NCI-H82 (cell line): ENCODE results near the gene PLD1.
A peak's percentile ranks its signal among the peaks of the same experiment; 100 is the strongest.
"Not testable (repeated sequence)": the region's sequence is repeated elsewhere in the genome, so short reads cannot be mapped to it uniquely, and the experiment has no call there.

ENCODE experiments used
- DNase-seq: peaks from one replicate; lab custom pipeline; 2025; lab: John Stamatoyannopoulos, UW

Gene PLD1

GRCh38 chr3:171663805-171664204 lies 146.5 kb downstream of the PLD1 start:
- DNase-seq: no peak

- no peak for DNase-seq
Measured at GRCh38 chr3:171661484-171661883, 148.8 kb downstream of the PLD1 start.

- no peak for DNase-seq
Measured at GRCh38 chr3:171660188-171660587, 150.1 kb downstream of the PLD1 start.

GRCh38 chr3:171658841-171659240 lies 151.4 kb downstream of the PLD1 start:
- DNase-seq: no peak

GRCh38 chr3:171654809-171655208 lies 155.5 kb downstream of the PLD1 start:
- DNase-seq: no peak

GRCh38 chr3:171654326-171654725 lies 156.0 kb downstream of the PLD1 start:
- DNase-seq: no peak

- DNase-seq: no peak
Measured at GRCh38 chr3:171653701-171654100, 156.6 kb downstream of the PLD1 start.

GRCh38 chr3:171652932-171653331 lies 157.4 kb downstream of the PLD1 start:
- DNase-seq: no peak

GRCh38 chr3:171649911-171650592 lies 160.2 kb downstream of the PLD1 start:
- DNase-seq: no peak

- no peak for DNase-seq
Measured at GRCh38 chr3:171649267-171649666, 161.0 kb downstream of the PLD1 start.

- no peak for DNase-seq
Measured at GRCh38 chr3:171648069-171648468, 162.2 kb downstream of the PLD1 start.

GRCh38 chr3:171646357-171647133 lies 163.7 kb downstream of the PLD1 start:
- peak; percentile 57 for DNase-seq

GRCh38 chr3:171644681-171645080 lies 165.6 kb downstream of the PLD1 start:
- no peak for DNase-seq

- peak; percentile 72 for DNase-seq
Measured at GRCh38 chr3:171643681-171644080, 166.6 kb downstream of the PLD1 start.

GRCh38 chr3:171643033-171643432 lies 167.2 kb downstream of the PLD1 start:
- DNase-seq: no peak

GRCh38 chr3:171640520-171641412 lies 169.5 kb downstream of the PLD1 start:
- DNase-seq: peak; percentile 82

GRCh38 chr3:171636666-171637065 lies 173.6 kb downstream of the PLD1 start:
- no peak for DNase-seq

GRCh38 chr3:171632766-171633165 lies 177.5 kb downstream of the PLD1 start:
- no peak for DNase-seq

- DNase-seq: not testable (repeated sequence)
Measured at GRCh38 chr3:171626799-171627198, 183.5 kb downstream of the PLD1 start.

- no peak for DNase-seq
Measured at GRCh38 chr3:171622126-171622525, 188.2 kb downstream of the PLD1 start.

GRCh38 chr3:171620825-171621434 lies 189.4 kb downstream of the PLD1 start:
- DNase-seq: no peak

GRCh38 chr3:171616798-171617197 lies 193.5 kb downstream of the PLD1 start:
- DNase-seq: no peak
